MCF 10A (cell line): Measurements from ENCODE around the gene COX20. TPM values are rescaled to one million over a fixed set of nuclear protein-coding genes. Genes with fewer than 3 reads are reported as not detected.

ENCODE experiments used
- BruUV-seq: library from RNA; stranded (reverse); fragments of 400-500 nt; replicated peaks from 2 replicates; lab custom pipeline; 2021; lab: Mats Ljungman, UMichigan
- CTCF ChIA-PET: fragments of 300-600 bp; sonication (Branson Sonifier 250); formaldehyde crosslinking; extraction: SDS; loops from one replicate; lab custom pipeline; 2021; ENCODE audit warnings: antibody characterized with exemption, inconsistent platforms; lab: Yijun Ruan, JAX
- POLR2A ChIA-PET: fragments of 300-600, 350-650 bp; sonication (Branson Sonifier 250); formaldehyde crosslinking; extraction: SDS; loops from one replicate; lab custom pipeline; 2020; ENCODE audit warnings: antibody characterized with exemption, inconsistent platforms; lab: Yijun Ruan, JAX
- DNase-seq: peaks from one replicate; pipeline ENCODE4 v3.0.0-alpha.2; 2018; ENCODE audit not compliant: unreplicated experiment
- H3K27ac Mint-ChIP-seq: one replicate; pipeline ENCODE4 v1.8.0; 2022; ENCODE audit warnings: mild to moderate bottlenecking, low read depth, mixed read lengths; ENCODE audit not compliant: unreplicated experiment
- H3K27me3 Mint-ChIP-seq: one replicate; pipeline ENCODE4 v1.8.0; 2022; ENCODE audit warnings: mixed read lengths; ENCODE audit not compliant: insufficient read depth, unreplicated experiment
- H3K36me3 Mint-ChIP-seq: one replicate; pipeline ENCODE4 v1.8.0; 2022; ENCODE audit warnings: mild to moderate bottlenecking, moderate library complexity, mixed read lengths; ENCODE audit not compliant: insufficient read depth, unreplicated experiment
- H3K4me1 Mint-ChIP-seq: one replicate; pipeline ENCODE4 v1.8.0; 2022; ENCODE audit warnings: mixed read lengths; ENCODE audit not compliant: insufficient read depth, unreplicated experiment
- H3K4me3 Mint-ChIP-seq: one replicate; pipeline ENCODE4 v1.8.0; 2022; ENCODE audit warnings: mild to moderate bottlenecking, moderate library complexity, mixed read lengths; ENCODE audit not compliant: unreplicated experiment
- H3K9me3 Mint-ChIP-seq: one replicate; pipeline ENCODE4 v1.8.0; 2022; ENCODE audit warnings: mixed read lengths; ENCODE audit not compliant: unreplicated experiment
- intact Hi-C: fragments of 100-400 bp; cut with micrococcal nuclease; formaldehyde crosslinking; loops from 2 replicates; pipeline ENCODE4 v1.14.1; 2022
- total RNA-seq: library from RNA; stranded (reverse); gene quantifications from 2 replicates; pipeline ENCODE4 v1.2.3, GENCODE V29; 2022
- TF ChIP-seq, protein P1 (sequence below): fragments of 200-600 bp; IDR thresholded peaks from one replicate; pipeline ENCODE4 v1.8.0; 2022; ENCODE audit warnings: antibody characterized with exemption, mild to moderate bottlenecking; ENCODE audit not compliant: unreplicated experiment

COX20 gene
- total RNA-seq, 1 experiment from 2014 or later: 44.6 TPM

DNA sequence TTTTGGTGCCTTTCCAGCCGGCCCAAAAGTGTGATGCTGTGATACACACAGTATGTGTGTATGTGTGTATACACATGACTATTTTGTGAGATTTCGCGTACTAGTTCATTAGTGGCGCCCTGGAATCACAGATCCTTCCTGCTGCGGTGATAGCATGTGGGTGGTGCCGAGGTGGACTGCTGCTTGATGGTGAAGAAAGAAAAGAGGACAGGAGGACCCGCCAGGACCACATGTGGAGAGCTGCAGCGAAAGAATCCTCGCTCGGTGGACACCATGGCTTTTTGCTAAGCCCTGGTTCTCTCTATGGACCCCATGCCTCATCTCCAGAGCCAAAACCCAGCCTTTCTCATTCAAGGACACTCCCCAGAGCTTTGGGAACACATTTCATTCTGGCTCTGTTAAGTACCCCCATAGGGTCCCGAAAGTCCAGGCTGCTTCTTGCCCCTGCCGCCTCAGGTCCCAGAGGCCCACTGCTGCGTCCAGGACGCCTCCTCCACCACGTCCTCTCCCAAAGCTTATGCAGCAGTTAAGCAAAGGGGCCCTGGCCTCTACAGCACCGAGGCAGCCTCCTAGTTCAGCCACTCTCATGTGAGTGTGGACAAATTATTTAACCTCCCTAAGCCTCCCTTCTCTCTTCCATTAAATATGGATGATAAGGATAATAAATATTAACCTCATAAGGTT lies 32.8 kb upstream of the COX20 start:
- TF ChIP-seq, protein P1, sequence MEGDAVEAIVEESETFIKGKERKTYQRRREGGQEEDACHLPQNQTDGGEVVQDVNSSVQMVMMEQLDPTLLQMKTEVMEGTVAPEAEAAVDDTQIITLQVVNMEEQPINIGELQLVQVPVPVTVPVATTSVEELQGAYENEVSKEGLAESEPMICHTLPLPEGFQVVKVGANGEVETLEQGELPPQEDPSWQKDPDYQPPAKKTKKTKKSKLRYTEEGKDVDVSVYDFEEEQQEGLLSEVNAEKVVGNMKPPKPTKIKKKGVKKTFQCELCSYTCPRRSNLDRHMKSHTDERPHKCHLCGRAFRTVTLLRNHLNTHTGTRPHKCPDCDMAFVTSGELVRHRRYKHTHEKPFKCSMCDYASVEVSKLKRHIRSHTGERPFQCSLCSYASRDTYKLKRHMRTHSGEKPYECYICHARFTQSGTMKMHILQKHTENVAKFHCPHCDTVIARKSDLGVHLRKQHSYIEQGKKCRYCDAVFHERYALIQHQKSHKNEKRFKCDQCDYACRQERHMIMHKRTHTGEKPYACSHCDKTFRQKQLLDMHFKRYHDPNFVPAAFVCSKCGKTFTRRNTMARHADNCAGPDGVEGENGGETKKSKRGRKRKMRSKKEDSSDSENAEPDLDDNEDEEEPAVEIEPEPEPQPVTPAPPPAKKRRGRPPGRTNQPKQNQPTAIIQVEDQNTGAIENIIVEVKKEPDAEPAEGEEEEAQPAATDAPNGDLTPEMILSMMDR: no peak
- H3K27me3 Mint-ChIP-seq: no peaks in the 10 kb centered on the region
- no peak overlapping the region for H3K27ac Mint-ChIP-seq
- intact Hi-C loops: no loop called here
- DNase-seq: no peak
- no peaks in the 10 kb centered on the region for H3K36me3 Mint-ChIP-seq
- H3K9me3 Mint-ChIP-seq: no peaks in the 10 kb centered on the region
- ChIA-PET CTCF (interaction anchor here (0.6 to 15.2 kb wide), 27 partner anchors 11 to 1691 kb away, joined by 3 to 494 read pairs (median 6); partner anchors contain the start of gene COX20), POLR2A (interaction anchor here (1.4 to 2.9 kb wide), 4 partner anchors 10 to 240 kb away, joined by 4 to 9 read pairs (median 5); no protein-coding TSS in a partner anchor)
- no peaks in the 10 kb centered on the region for H3K4me1 Mint-ChIP-seq
- H3K4me3 Mint-ChIP-seq: no peak overlapping the region
- no TSS peak for BruUV-seq

DNA sequence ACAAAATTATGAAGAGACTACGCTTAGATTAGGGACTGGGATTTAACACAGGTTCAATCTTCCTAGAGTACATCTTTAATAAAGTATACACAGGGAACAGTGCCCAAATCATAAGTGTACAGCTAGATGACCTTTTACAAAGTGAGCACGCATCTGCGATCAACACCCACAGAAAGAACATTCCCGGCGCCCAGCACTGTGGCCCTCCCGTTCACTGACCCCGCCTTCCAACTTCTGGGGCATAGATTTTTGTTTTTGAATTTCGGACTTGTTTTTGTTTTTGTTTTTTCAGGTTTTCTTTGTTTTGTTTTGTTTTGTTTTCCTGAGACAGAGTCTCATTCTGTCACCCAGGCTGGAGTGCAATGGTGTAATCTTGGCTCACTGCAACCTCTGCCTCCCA lies 30.6 kb upstream of the COX20 start:
- no peak for DNase-seq
- H3K27ac Mint-ChIP-seq: no peak overlapping the region
- no peaks in the 10 kb centered on the region for H3K9me3 Mint-ChIP-seq
- H3K36me3 Mint-ChIP-seq: no peaks in the 10 kb centered on the region
- H3K4me1 Mint-ChIP-seq: no peaks in the 10 kb centered on the region
- TF ChIP-seq, protein P1: no peak
- CTCF ChIA-PET: interaction anchor here (1.0 to 1.2 kb wide), 2 partner anchors 8 to 238 kb away, joined by 3 read pairs; no protein-coding TSS in a partner anchor
- BruUV-seq: no TSS peak
- H3K27me3 Mint-ChIP-seq: no peaks in the 10 kb centered on the region
- H3K4me3 Mint-ChIP-seq: no peak overlapping the region
- POLR2A ChIA-PET: no interaction called here
- intact Hi-C loops: no loop called here

DNA sequence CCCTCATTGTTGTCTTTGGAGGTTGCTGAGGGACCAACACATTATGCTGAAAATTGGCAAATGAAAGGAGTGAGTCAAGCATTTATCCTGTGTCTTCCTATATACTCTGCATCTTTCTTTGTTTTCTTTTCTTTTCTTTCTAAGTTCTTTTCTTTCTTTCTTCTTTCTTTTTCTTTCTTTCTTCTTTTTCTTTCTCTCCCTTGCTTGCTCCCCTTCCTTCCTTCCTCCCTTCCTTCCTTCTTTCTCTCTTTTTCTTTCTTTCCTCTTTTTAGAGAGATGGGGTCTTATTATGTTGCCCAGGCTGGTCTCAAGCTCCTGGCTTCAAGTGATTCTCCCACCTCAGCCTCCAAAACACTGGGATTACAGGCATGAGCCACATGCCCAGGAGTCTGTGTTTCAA lies 28.3 kb upstream of the COX20 start:
- Mint-ChIP-seq H3K27ac (no peak overlapping the region), H3K36me3 (no peaks in the 10 kb centered on the region), H3K27me3 (no peaks in the 10 kb centered on the region), H3K4me3 (no peak overlapping the region), H3K9me3 (no peaks in the 10 kb centered on the region), H3K4me1 (no peaks in the 10 kb centered on the region)
- CTCF ChIA-PET: interaction anchor here (0.6 to 2.7 kb wide), 7 partner anchors 9 to 1138 kb away, joined by 3 to 20 read pairs (median 3); no protein-coding TSS in a partner anchor
- no TSS peak for BruUV-seq
- POLR2A ChIA-PET: no interaction called here
- DNase-seq: no peak
- TF ChIP-seq, protein P1: no peak
- intact Hi-C loops: no loop called here

DNA sequence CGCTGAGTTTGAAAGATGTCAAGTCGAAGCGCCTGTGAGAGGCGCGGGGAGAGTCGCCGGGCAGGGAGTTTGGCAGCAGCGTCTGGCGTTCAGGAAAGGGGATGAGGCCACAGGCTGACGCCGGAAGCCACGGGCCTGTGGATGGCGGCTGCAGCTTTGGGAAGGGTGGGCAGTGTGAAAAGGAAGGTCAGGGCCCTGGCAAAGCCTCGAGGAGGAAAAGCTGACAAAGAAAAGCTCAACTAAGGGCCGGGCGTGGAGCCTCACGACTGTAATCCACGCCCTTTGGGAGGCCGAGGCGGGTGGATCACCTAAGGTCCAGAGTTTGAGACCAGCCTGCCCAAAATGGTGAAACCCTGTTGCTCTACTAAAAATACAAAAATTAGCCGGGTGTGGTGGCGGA lies 25.2 kb upstream of the COX20 start:
- intact Hi-C loops: no loop called here
- BruUV-seq: no TSS peak
- no peaks in the 10 kb centered on the region for H3K27me3 Mint-ChIP-seq
- H3K27ac Mint-ChIP-seq: no peak overlapping the region
- H3K4me1 Mint-ChIP-seq: no peaks in the 10 kb centered on the region
- H3K36me3 Mint-ChIP-seq: no peaks in the 10 kb centered on the region
- ChIA-PET CTCF (interaction anchor here (0.6 to 1.8 kb wide), 3 partner anchors 9 to 1894 kb away, joined by 3 to 10 read pairs (median 4); no protein-coding TSS in a partner anchor), POLR2A (no interaction called here)
- H3K4me3 Mint-ChIP-seq: no peak overlapping the region
- DNase-seq: no peak
- H3K9me3 Mint-ChIP-seq: no peaks in the 10 kb centered on the region
- TF ChIP-seq, protein P1: no peak
